Dermis blood vessel endothelial cell (primary cell): ENCODE data around the gene GRB2. TPM values are rescaled to one million over a fixed set of nuclear protein-coding genes. Genes with fewer than 3 reads are reported as not detected.
A peak's percentile ranks its signal among the peaks of the same experiment; 100 is the strongest.
"Not testable (repeated sequence)": the region's sequence is repeated elsewhere in the genome, so short reads cannot be mapped to it uniquely, and the experiment has no call there.

Experiments
- DNase-seq: peaks from one replicate; pipeline ENCODE4 v3.0.0; 2010
- total RNA-seq: library from RNA; depleted of rRNA; stranded (reverse); fragments of >200 nt; gene quantifications from 2 replicates; pipeline ENCODE4 v1.2.3, GENCODE V29; 2014

GRB2 gene
- total RNA-seq, 1 donor from 2014 or later = 91.2 TPM

- no peak for DNase-seq
These were observed 89.2 kb downstream of the GRB2 start for GRCh38 chr17:75316253-75316652.

GRCh38 chr17:75315541-75316243 lies 89.8 kb downstream of the GRB2 start:
- DNase-seq = no peak

GRCh38 chr17:75313941-75314551 lies 91.4 kb downstream of the GRB2 start:
- DNase-seq = no peak

GRCh38 chr17:75308732-75309629 lies 96.5 kb downstream of the GRB2 start:
- no peak for DNase-seq

GRCh38 chr17:75307957-75308731 lies 97.3 kb downstream of the GRB2 start:
- no peak for DNase-seq

- DNase-seq = no peak
These were observed 103.8 kb downstream of the GRB2 start for GRCh38 chr17:75301502-75302206.

- no peak for DNase-seq
These were observed 104.4 kb downstream of the GRB2 start for GRCh38 chr17:75301049-75301448.

- no peak for DNase-seq
These were observed 105.2 kb downstream of the GRB2 start for GRCh38 chr17:75300280-75300679.

- DNase-seq = no peak
These were observed 110.0 kb downstream of the GRB2 start for GRCh38 chr17:75295201-75296158.

GRCh38 chr17:75292810-75293448 lies 112.5 kb downstream of the GRB2 start:
- not testable (repeated sequence) for DNase-seq

GRCh38 chr17:75289832-75290337 lies 115.6 kb downstream of the GRB2 start:
- DNase-seq = peak; percentile 65

GRCh38 chr17:75289115-75289831 lies 116.2 kb downstream of the GRB2 start, which contains the start of gene SLC25A19:
Gene SLC25A19, minus strand, starts transcription at chr17:75289433. Its CDS starts 2,669 bp downstream, at chr17:75286764.
- peak; percentile 99 for DNase-seq

- no peak for DNase-seq
These were observed 116.7 kb downstream of the GRB2 start for GRCh38 chr17:75288770-75289114.

GRCh38 chr17:75288359-75288758 lies 117.1 kb downstream of the GRB2 start:
- DNase-seq = no peak

- DNase-seq = no peak
These were observed 118.3 kb downstream of the GRB2 start for GRCh38 chr17:75287221-75287620.

- no peak for DNase-seq
These were observed 120.4 kb downstream of the GRB2 start for GRCh38 chr17:75285123-75285522.

GRCh38 chr17:75280189-75280588 lies 125.3 kb downstream of the GRB2 start:
- not testable (repeated sequence) for DNase-seq

GRCh38 chr17:75277664-75278071 lies 127.8 kb downstream of the GRB2 start:
- DNase-seq = no peak
